OCI-LY1 (cell line): Measurements from ENCODE around the gene TIMM22.

Experiments
- H2AFZ ChIP-seq: fragments of 200-600 bp; sonication (generic), shearing (Covaris generic); 2 replicates; pipeline ENCODE4 v1.6.0; 2014; ENCODE audit warnings: antibody characterized with exemption, mild to moderate bottlenecking, low read length
- H3F3A ChIP-seq: fragments of 200-600 bp; sonication (generic), shearing (Covaris generic); 2 replicates; pipeline ENCODE4 v1.6.0; 2014; ENCODE audit warnings: mild to moderate bottlenecking, antibody characterized with exemption, low read length, moderate library complexity; ENCODE audit not compliant: insufficient read depth
- H3K27ac ChIP-seq: fragments of 200-600 bp; sonication (generic); 2 replicates; pipeline ENCODE4 v1.5.1; 2014; ENCODE audit warnings: low read length, mixed run types, mild to moderate bottlenecking, low read depth; ENCODE audit not compliant: poor library complexity, severe bottlenecking
- H3K27me3 ChIP-seq: fragments of 200-600 bp; sonication (generic); 2 replicates; pipeline ENCODE4 v1.6.0; 2014; ENCODE audit warnings: antibody characterized with exemption, mild to moderate bottlenecking, low read length, moderate library complexity; ENCODE audit not compliant: insufficient read depth
- H3K36me3 ChIP-seq: fragments of 200-600 bp; sonication (generic); 2 replicates; pipeline ENCODE4 v1.6.1; 2014; ENCODE audit warnings: mild to moderate bottlenecking, antibody characterized with exemption, low read length, moderate library complexity, mixed read lengths; ENCODE audit not compliant: insufficient read depth
- H3K4me1 ChIP-seq: fragments of 200-600 bp; sonication (generic); 2 replicates; pipeline ENCODE4 v1.5.1; 2014; ENCODE audit warnings: mild to moderate bottlenecking, low read length, moderate library complexity; ENCODE audit not compliant: insufficient read depth, severe bottlenecking
- H3K4me2 ChIP-seq: fragments of 200-600 bp; sonication (generic), shearing (Covaris generic); 2 replicates; pipeline ENCODE4 v1.6.1; 2014; ENCODE audit warnings: low read length
- H3K4me3 ChIP-seq: fragments of 200-600 bp; sonication (generic); 2 replicates; pipeline ENCODE4 v1.5.1; 2014; ENCODE audit warnings: low read length, low read depth, mild to moderate bottlenecking, mixed read lengths; ENCODE audit not compliant: poor library complexity, severe bottlenecking
- H3K79me2 ChIP-seq: fragments of 200-600 bp; shearing (Covaris generic); 2 replicates; pipeline ENCODE4 v1.6.1; 2016; ENCODE audit warnings: mixed run types, low read length, mixed read lengths; ENCODE audit not compliant: insufficient read depth
- H3K9ac ChIP-seq: fragments of 200-600 bp; sonication (generic), shearing (Covaris generic); 2 replicates; pipeline ENCODE4 v1.6.1; 2014; ENCODE audit warnings: mild to moderate bottlenecking, low read length, mixed read lengths
- H3K9me2 ChIP-seq: fragments of 200-600 bp; sonication (generic), shearing (Covaris generic); 2 replicates; pipeline ENCODE4 v1.6.1; 2014; ENCODE audit warnings: low read depth, mild to moderate bottlenecking, low read length, mixed read lengths
- H3K9me3 ChIP-seq: fragments of 200-600 bp; shearing (Covaris generic); 2 replicates; pipeline ENCODE4 v1.6.1; 2014; ENCODE audit warnings: low read length, mixed read lengths
- H4K20me1 ChIP-seq: fragments of 200-600 bp; sonication (generic), shearing (Covaris generic); 2 replicates; pipeline ENCODE4 v1.6.0; 2016; ENCODE audit warnings: mild to moderate bottlenecking, low read length; ENCODE audit not compliant: insufficient read depth
- EZH2 ChIP-seq: fragments of 200-600 bp; sonication (generic), shearing (Covaris generic); IDR thresholded peaks from 2 replicates; pipeline ENCODE4 v1.8.0; 2017; ENCODE audit warnings: borderline replicate concordance, mixed run types, mild to moderate bottlenecking, antibody characterized with exemption, low read length, moderate library complexity, mixed read lengths
- TF ChIP-seq, protein P1 (sequence below): fragments of 200-600 bp; sonication (generic), shearing (Covaris generic); IDR thresholded peaks from 2 replicates; pipeline ENCODE4 v1.5.1; 2017; ENCODE audit warnings: mild to moderate bottlenecking, antibody characterized with exemption, low read length, moderate library complexity, mixed read lengths

Gene TIMM22

GRCh38 chr17:1029922-1030644, 33.2 kb downstream of the TIMM22 start:
- Histone ChIP-seq H3K4me1 (peaks cover 5% of the 10 kb centered on the region), H3F3A (no peaks in the 10 kb centered on the region), H2AFZ (no peak overlapping the region), H4K20me1 (no peaks in the 10 kb centered on the region), H3K4me3 (no peak overlapping the region), H3K27me3 (no peaks in the 10 kb centered on the region), H3K27ac (no peak overlapping the region), H3K4me2 (no peak overlapping the region), H3K36me3 (no peaks in the 10 kb centered on the region), H3K9me2 (no peaks in the 10 kb centered on the region), H3K9ac (no peak overlapping the region), H3K79me2 (no peaks in the 10 kb centered on the region), H3K9me3 (no peaks in the 10 kb centered on the region)
- TF ChIP-seq, protein P1, sequence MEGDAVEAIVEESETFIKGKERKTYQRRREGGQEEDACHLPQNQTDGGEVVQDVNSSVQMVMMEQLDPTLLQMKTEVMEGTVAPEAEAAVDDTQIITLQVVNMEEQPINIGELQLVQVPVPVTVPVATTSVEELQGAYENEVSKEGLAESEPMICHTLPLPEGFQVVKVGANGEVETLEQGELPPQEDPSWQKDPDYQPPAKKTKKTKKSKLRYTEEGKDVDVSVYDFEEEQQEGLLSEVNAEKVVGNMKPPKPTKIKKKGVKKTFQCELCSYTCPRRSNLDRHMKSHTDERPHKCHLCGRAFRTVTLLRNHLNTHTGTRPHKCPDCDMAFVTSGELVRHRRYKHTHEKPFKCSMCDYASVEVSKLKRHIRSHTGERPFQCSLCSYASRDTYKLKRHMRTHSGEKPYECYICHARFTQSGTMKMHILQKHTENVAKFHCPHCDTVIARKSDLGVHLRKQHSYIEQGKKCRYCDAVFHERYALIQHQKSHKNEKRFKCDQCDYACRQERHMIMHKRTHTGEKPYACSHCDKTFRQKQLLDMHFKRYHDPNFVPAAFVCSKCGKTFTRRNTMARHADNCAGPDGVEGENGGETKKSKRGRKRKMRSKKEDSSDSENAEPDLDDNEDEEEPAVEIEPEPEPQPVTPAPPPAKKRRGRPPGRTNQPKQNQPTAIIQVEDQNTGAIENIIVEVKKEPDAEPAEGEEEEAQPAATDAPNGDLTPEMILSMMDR = no peak
- no peak for TF ChIP-seq EZH2

- H3K4me2 ChIP-seq = no peak overlapping the region
- no peak overlapping the region for H2AFZ ChIP-seq
- no peak overlapping the region for H3K27ac ChIP-seq
- H3K9me3 ChIP-seq = no peaks in the 10 kb centered on the region
- no peaks in the 10 kb centered on the region for H3F3A ChIP-seq
- no peak for TF ChIP-seq EZH2
- TF ChIP-seq, protein P1 = no peak
- no peaks in the 10 kb centered on the region for H3K36me3 ChIP-seq
- H3K27me3 ChIP-seq = no peaks in the 10 kb centered on the region
- no peaks in the 10 kb centered on the region for H3K9me2 ChIP-seq
- no peaks in the 10 kb centered on the region for H3K79me2 ChIP-seq
- no peak overlapping the region for H3K4me3 ChIP-seq
- no peak overlapping the region for H3K9ac ChIP-seq
- no peaks in the 10 kb centered on the region for H4K20me1 ChIP-seq
- peaks cover 5% of the 10 kb centered on the region for H3K4me1 ChIP-seq
These were observed 34.0 kb downstream of the TIMM22 start for GRCh38 chr17:1030684-1031532.

DNA sequence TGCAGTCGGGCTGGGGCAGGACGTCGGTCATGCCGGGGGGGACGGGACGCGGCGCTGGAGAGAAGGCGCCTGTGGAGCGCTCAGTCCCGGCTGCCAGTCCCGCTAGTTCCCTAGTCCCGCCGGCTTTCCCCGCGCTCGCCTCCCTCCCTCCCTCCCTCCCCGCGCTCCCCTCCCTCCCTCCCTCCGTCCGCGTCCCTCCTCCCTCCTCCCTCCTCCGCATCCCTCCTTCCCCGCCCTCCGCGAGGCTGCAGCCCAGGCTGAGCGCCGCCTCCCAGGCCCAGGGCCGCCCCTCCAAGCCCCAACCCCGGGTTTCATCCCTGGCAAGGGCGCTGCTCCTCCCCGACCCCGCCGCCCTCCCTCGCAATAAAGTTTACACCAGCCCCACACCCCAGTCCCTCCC, 34.8 kb downstream of the TIMM22 start:
- H3K4me1 ChIP-seq = peaks cover 5% of the 10 kb centered on the region
- H3K9me2 ChIP-seq = no peaks in the 10 kb centered on the region
- no peaks in the 10 kb centered on the region for H4K20me1 ChIP-seq
- H2AFZ ChIP-seq = no peak overlapping the region
- H3K27me3 ChIP-seq = no peaks in the 10 kb centered on the region
- H3F3A ChIP-seq = no peaks in the 10 kb centered on the region
- no peak overlapping the region for H3K27ac ChIP-seq
- TF ChIP-seq, protein P1 = no peak
- TF ChIP-seq EZH2 = no peak
- H3K4me2 ChIP-seq = no peak overlapping the region
- no peaks in the 10 kb centered on the region for H3K79me2 ChIP-seq
- H3K9me3 ChIP-seq = no peaks in the 10 kb centered on the region
- no peak overlapping the region for H3K9ac ChIP-seq
- H3K36me3 ChIP-seq = no peaks in the 10 kb centered on the region
- H3K4me3 ChIP-seq = no peak overlapping the region
